C4-2B (cell line): ENCODE data around the gene CD101.

Experiments
- ZFX ChIP-seq: fragments of 450-650 bp; IDR thresholded peaks from 2 replicates; pipeline ENCODE4 v1.6.1; 2017
- TF ChIP-seq, protein P1 (sequence below): fragments of 450-650 bp; conservative IDR thresholded peaks from 2 replicates; pipeline ENCODE4 v1.5.1; 2017; ENCODE audit warnings: mild to moderate bottlenecking

DNA sequence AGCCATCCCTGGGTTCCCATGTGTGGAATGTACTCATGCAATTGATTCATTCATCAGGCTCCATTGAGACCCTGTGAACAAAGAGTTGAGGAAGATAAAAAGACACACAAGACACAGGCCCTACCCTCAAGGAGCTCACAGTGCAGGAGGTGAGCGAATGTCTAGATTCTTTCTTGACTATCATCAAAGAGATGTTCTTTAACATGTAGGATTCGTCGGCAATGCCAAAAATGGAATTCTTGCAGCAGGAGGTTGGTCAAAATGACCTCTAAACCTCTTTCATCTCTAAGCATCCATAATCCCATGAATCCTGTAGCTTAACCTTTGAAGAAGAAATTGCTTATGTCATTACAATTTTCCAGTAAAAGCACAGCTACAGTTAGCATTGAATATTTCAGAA, 30.7 kb downstream of the CD101 start:
- TF ChIP-seq, protein P1, sequence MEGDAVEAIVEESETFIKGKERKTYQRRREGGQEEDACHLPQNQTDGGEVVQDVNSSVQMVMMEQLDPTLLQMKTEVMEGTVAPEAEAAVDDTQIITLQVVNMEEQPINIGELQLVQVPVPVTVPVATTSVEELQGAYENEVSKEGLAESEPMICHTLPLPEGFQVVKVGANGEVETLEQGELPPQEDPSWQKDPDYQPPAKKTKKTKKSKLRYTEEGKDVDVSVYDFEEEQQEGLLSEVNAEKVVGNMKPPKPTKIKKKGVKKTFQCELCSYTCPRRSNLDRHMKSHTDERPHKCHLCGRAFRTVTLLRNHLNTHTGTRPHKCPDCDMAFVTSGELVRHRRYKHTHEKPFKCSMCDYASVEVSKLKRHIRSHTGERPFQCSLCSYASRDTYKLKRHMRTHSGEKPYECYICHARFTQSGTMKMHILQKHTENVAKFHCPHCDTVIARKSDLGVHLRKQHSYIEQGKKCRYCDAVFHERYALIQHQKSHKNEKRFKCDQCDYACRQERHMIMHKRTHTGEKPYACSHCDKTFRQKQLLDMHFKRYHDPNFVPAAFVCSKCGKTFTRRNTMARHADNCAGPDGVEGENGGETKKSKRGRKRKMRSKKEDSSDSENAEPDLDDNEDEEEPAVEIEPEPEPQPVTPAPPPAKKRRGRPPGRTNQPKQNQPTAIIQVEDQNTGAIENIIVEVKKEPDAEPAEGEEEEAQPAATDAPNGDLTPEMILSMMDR: no peak
- no peak for TF ChIP-seq ZFX
